Right atrium auricular region (tissue), 2 donors: ENCODE results near the gene SMG9. TPM values are rescaled to one million over a fixed set of nuclear protein-coding genes. Genes with fewer than 3 reads are reported as not detected.

Experiments used
- DNase-seq: peaks from one replicate; pipeline ENCODE4 v3.0.0-alpha.2; 2019; ENCODE audit warnings: low spot score
- H3K27ac ChIP-seq, 2 donors: fragments of 200-600 bp; sonication (generic); 1 replicate in 1 of 2; 2 replicates in 1 of 2; pipeline ENCODE4 v1.5.1; 2016 to 2019
- H3K27me3 ChIP-seq, 2 donors: fragments of 200-600 bp; sonication (generic); one replicate each; pipeline versions ENCODE4 v1.5.1 to v1.6.0; 2017 to 2019
- H3K36me3 ChIP-seq: fragments of 200-600 bp; sonication (generic); one replicate; pipeline ENCODE4 v1.5.1; 2016
- H3K4me1 ChIP-seq, 2 donors: fragments of 200-600 bp; sonication (generic); one replicate each; pipeline versions ENCODE4 v1.5.1 to v1.6.0; 2017 to 2019
- H3K4me3 ChIP-seq, 2 donors: fragments of 200-600 bp; sonication (generic); 1 replicate in 1 of 2; 2 replicates in 1 of 2; pipeline ENCODE4 v1.5.1; 2017 to 2019; ENCODE audit warnings: mild to moderate bottlenecking in 1 of 2, moderate library complexity in 1 of 2
- H3K9me3 ChIP-seq, 2 donors: fragments of 200-600 bp; sonication (generic); one replicate each; pipeline ENCODE4 v1.5.1; 2019
- CTCF ChIP-seq, 2 donors: fragments of 200-600 bp; sonication (generic); IDR thresholded peaks; one replicate each; pipeline ENCODE4 v1.5.1; 2019; ENCODE audit warnings: antibody characterized with exemption in 2 of 2
- total RNA-seq, 2 donors: library from RNA; depleted of rRNA; stranded (reverse); fragments of >200 nt; gene quantifications; one replicate each; pipeline ENCODE4 v1.1.0, GENCODE V29; 2016

The SMG9 gene
- total RNA-seq, 2 donors from 2014 or later, result 8.0 to 11.0 TPM

GRCh38 chr19:43695985-43696704 lies 58.6 kb downstream of the SMG9 start:
- H3K36me3 ChIP-seq, result no peaks in the 10 kb centered on the region
- H3K27ac ChIP-seq, result no peak overlapping the region
- no peak for TF ChIP-seq CTCF (IDR thresholded peaks at IDR 0.05)
- H3K4me3 ChIP-seq, result no peak overlapping the region
- peaks cover 9 to 22% of the 10 kb centered on the region in 2 donors for H3K9me3 ChIP-seq
- no peak for DNase-seq
- H3K27me3 ChIP-seq, result no peaks in the 10 kb centered on the region
- peaks cover 0 to 14% of the 10 kb centered on the region in 2 donors for H3K4me1 ChIP-seq

GRCh38 chr19:43694553-43694952 lies 60.2 kb downstream of the SMG9 start:
- Histone ChIP-seq H3K27ac (no peak overlapping the region), H3K27me3 (no peaks in the 10 kb centered on the region), H3K4me1 (peaks cover 0 to 4% of the 10 kb centered on the region in 2 donors), H3K9me3 (peaks cover 9 to 35% of the 10 kb centered on the region in 2 donors), H3K4me3 (no peak overlapping the region), H3K36me3 (no peaks in the 10 kb centered on the region)
- DNase-seq, result no peak
- no peak for TF ChIP-seq CTCF (IDR thresholded peaks at IDR 0.05)

- DNase-seq, result no peak
- no peak overlapping the region for H3K4me3 ChIP-seq
- H3K4me1 ChIP-seq, result no peaks in the 10 kb centered on the region
- no peak for TF ChIP-seq CTCF (IDR thresholded peaks at IDR 0.05)
- no peaks in the 10 kb centered on the region for H3K36me3 ChIP-seq
- H3K9me3 ChIP-seq, result peaks cover 9 to 35% of the 10 kb centered on the region in 2 donors
- H3K27me3 ChIP-seq, result no peaks in the 10 kb centered on the region
- H3K27ac ChIP-seq, result no peak overlapping the region
Observed at GRCh38 chr19:43692877-43693276, 61.9 kb downstream of the SMG9 start.

GRCh38 chr19:43692385-43692784 lies 62.4 kb downstream of the SMG9 start:
- H3K9me3 ChIP-seq, result peaks cover 9 to 35% of the 10 kb centered on the region in 2 donors
- no peak for TF ChIP-seq CTCF (IDR thresholded peaks at IDR 0.05)
- H3K4me1 ChIP-seq, result no peaks in the 10 kb centered on the region
- H3K27me3 ChIP-seq, result no peaks in the 10 kb centered on the region
- no peak overlapping the region for H3K27ac ChIP-seq
- no peaks in the 10 kb centered on the region for H3K36me3 ChIP-seq
- DNase-seq, result no peak
- H3K4me3 ChIP-seq, result no peak overlapping the region

- Histone ChIP-seq H3K4me3 (no peak overlapping the region), H3K27ac (no peak overlapping the region), H3K27me3 (no peaks in the 10 kb centered on the region), H3K36me3 (no peaks in the 10 kb centered on the region), H3K4me1 (no peaks in the 10 kb centered on the region), H3K9me3 (peaks cover 9 to 35% of the 10 kb centered on the region in 2 donors)
- no peak for TF ChIP-seq CTCF (IDR thresholded peaks at IDR 0.05)
- DNase-seq, result no peak
Observed at GRCh38 chr19:43691755-43692154, 63.0 kb downstream of the SMG9 start.

GRCh38 chr19:43690890-43691289 lies 63.9 kb downstream of the SMG9 start:
- no peaks in the 10 kb centered on the region for H3K4me1 ChIP-seq
- DNase-seq, result no peak
- no peaks in the 10 kb centered on the region for H3K36me3 ChIP-seq
- peaks cover 9 to 29% of the 10 kb centered on the region in 2 donors for H3K9me3 ChIP-seq
- no peak for TF ChIP-seq CTCF (IDR thresholded peaks at IDR 0.05)
- no peak overlapping the region for H3K27ac ChIP-seq
- H3K4me3 ChIP-seq, result no peak overlapping the region
- no peaks in the 10 kb centered on the region for H3K27me3 ChIP-seq
